Neuronal stem cell (in vitro differentiated cells): ENCODE results near the gene SALL4. TPM values are rescaled to one million over a fixed set of nuclear protein-coding genes. Genes with fewer than 3 reads are reported as not detected.

Experiments
- DNase-seq: peaks from one replicate; pipeline ENCODE4 v3.0.0-alpha.2; 2013; ENCODE audit warnings: low spot score
- H2AFZ ChIP-seq: one replicate; pipeline ENCODE4 v1.6.1; 2013; ENCODE audit warnings: mild to moderate bottlenecking, low read length, inconsistent platforms
- H2AK5ac ChIP-seq: 2 replicates; pipeline ENCODE4 v1.6.1; 2013; ENCODE audit warnings: low read depth, mild to moderate bottlenecking, inconsistent platforms, low read length, moderate library complexity, mixed read lengths
- H2BK120ac ChIP-seq: 2 replicates; pipeline ENCODE4 v1.6.1; 2013; ENCODE audit warnings: low read depth, mild to moderate bottlenecking, inconsistent platforms, low read length, moderate library complexity, mixed read lengths
- H2BK12ac ChIP-seq: one replicate; pipeline ENCODE4 v1.6.1; 2013; ENCODE audit warnings: low read length, inconsistent platforms
- H2BK15ac ChIP-seq: 2 replicates; pipeline ENCODE4 v1.6.1; 2013; ENCODE audit warnings: mild to moderate bottlenecking, low read length, inconsistent platforms, mixed read lengths
- H2BK5ac ChIP-seq: one replicate; pipeline ENCODE4 v1.6.1; 2013; ENCODE audit warnings: inconsistent platforms, mild to moderate bottlenecking, low read length, moderate library complexity
- H3K14ac ChIP-seq: one replicate; pipeline ENCODE4 v1.6.1; 2013; ENCODE audit warnings: low read length, inconsistent platforms
- H3K18ac ChIP-seq: 2 replicates; pipeline ENCODE4 v1.6.1; 2013; ENCODE audit warnings: low read length, inconsistent platforms
- H3K23ac ChIP-seq: 2 replicates; pipeline ENCODE4 v1.6.1; 2013; ENCODE audit warnings: low read depth, mild to moderate bottlenecking, mixed read lengths, low read length, inconsistent platforms; ENCODE audit not compliant: poor library complexity
- H3K27ac ChIP-seq: replicated peaks from 3 replicates; pipeline ENCODE4 v1.5.1; 2013; ENCODE audit warnings: low read length, inconsistent platforms
- H3K27me3 ChIP-seq, 3 experiments: 2 replicates each; pipeline ENCODE4 v1.6.1; 2013; ENCODE audit warnings: low read length in 3 of 3, mild to moderate bottlenecking in 2 of 3, inconsistent platforms in 1 of 3, low read depth in 1 of 3, mixed read lengths in 1 of 3, moderate library complexity in 1 of 3; ENCODE audit not compliant: control insufficient read depth in 3 of 3, insufficient read depth in 3 of 3
- H3K36me3 ChIP-seq, 2 donors: replicated peaks in 1 of 2; 2 replicates each; pipeline ENCODE4 v1.6.1; 2013; ENCODE audit warnings: low read length in 2 of 2; ENCODE audit not compliant: control insufficient read depth in 2 of 2, insufficient read depth in 2 of 2
- H3K4ac ChIP-seq: 2 replicates; pipeline ENCODE4 v1.6.1; 2013; ENCODE audit warnings: inconsistent platforms, mild to moderate bottlenecking, low read length, moderate library complexity
- H3K4me1 ChIP-seq, 2 donors: 1 replicate in 1 of 2; 2 replicates in 1 of 2; pipeline ENCODE4 v1.6.1; 2013; ENCODE audit warnings: low read length in 2 of 2, low read depth in 1 of 2; ENCODE audit not compliant: control insufficient read depth in 2 of 2, insufficient read depth in 1 of 2
- H3K4me2 ChIP-seq: one replicate; pipeline ENCODE4 v1.6.1; 2013; ENCODE audit warnings: mild to moderate bottlenecking, low read length, inconsistent platforms; ENCODE audit not compliant: insufficient read depth, poor library complexity, severe bottlenecking
- H3K4me3 ChIP-seq, 2 donors: 2 replicates each; pipeline ENCODE4 v1.5.1; 2013; ENCODE audit warnings: low read length in 2 of 2, mild to moderate bottlenecking in 2 of 2, inconsistent platforms in 1 of 2, moderate library complexity in 1 of 2
- H3K79me1 ChIP-seq: one replicate; pipeline ENCODE4 v1.6.1; 2013; ENCODE audit warnings: low read depth, mild to moderate bottlenecking, inconsistent platforms, low read length, moderate library complexity
- H3K9ac ChIP-seq: one replicate; pipeline ENCODE4 v1.6.1; 2013; ENCODE audit warnings: mild to moderate bottlenecking, low read depth, low read length, inconsistent platforms; ENCODE audit not compliant: poor library complexity
- H3K9me3 ChIP-seq, 2 donors: replicated peaks in 1 of 2; 2 replicates each; pipeline versions ENCODE3 to v1.6.1; 2013; ENCODE audit warnings: low read length in 2 of 2, mild to moderate bottlenecking in 2 of 2, inconsistent platforms in 1 of 2, low read depth in 1 of 2, mixed read lengths in 1 of 2, moderate library complexity in 1 of 2; ENCODE audit not compliant: control insufficient read depth in 2 of 2, insufficient read depth in 1 of 2
- H4K8ac ChIP-seq: one replicate; pipeline ENCODE4 v1.6.1; 2013; ENCODE audit warnings: low read depth, mild to moderate bottlenecking, inconsistent platforms, low read length, moderate library complexity
- H4K91ac ChIP-seq: one replicate; pipeline ENCODE4 v1.6.1; 2013; ENCODE audit warnings: low read length, low read depth, mild to moderate bottlenecking, inconsistent platforms; ENCODE audit not compliant: poor library complexity
- WGBS, 2 donors: extraction: QIAGEN DNeasy Blood & Tissue Kit; methylation state at CpG; one replicate each; pipeline ENCODE4 v1.1.7; 2013; ENCODE audit warnings: missing lambda C conversion rate in 2 of 2, mixed read lengths in 1 of 2; ENCODE audit not compliant: insufficient read length in 2 of 2, insufficient replicate concordance in 1 of 2; ENCODE audit errors: extremely low coverage in 2 of 2; 5-methylcytosine and 5-hydroxymethylcytosine counted together
- polyA plus RNA-seq, 2 experiments: library from polyadenylated mRNA; stranded (reverse); fragments of 200-250 nt; gene quantifications; one replicate each; pipeline ENCODE4 v1.2.3, GENCODE V29; 2013

SALL4 gene
- 109 TPM for polyA plus RNA-seq (2013, experiment 1 of 2)
- 114 TPM for polyA plus RNA-seq (2013, experiment 2 of 2)

DNA sequence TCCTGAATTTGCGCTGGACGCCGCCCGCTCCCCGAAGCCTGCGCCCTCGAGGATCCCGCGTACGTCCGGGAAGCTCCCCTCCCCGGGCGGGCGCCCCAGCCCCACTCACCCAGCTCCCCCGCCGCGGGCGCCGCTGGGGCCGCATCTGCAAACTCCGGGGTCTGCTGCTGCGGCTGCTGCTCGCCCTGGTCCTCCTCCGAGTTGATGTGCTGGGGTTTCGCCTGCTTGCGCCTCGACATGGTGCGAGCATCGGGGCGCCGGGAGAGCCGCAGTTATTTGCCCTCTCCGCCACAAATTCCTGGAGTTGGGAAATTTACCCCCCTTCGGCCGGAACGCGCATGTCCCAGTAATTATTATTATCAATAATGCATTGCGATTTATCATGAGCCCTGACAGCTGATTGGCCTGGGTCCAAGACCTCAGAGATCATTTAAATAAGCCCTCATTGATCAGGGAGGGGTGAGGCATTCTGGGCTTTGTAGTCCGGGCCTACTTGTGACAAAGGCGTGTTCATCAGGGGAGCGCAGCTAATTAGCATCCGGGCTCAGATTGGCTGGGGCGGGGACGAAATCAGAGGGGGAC lies at the start of gene SALL4:
Gene SALL4 (minus strand): TSS at position 352 of the 582 bp plus-strand sequence. CDS start 113 bp downstream, at position 239.
- no peak within 1 kb of the TSS for H3K4ac ChIP-seq
- H3K36me3 ChIP-seq = peaks cover 0 to 7% of the 10 kb centered on the region in 2 donors
- H3K4me2 ChIP-seq = peak within 1 kb of the TSS; percentile 74
- peak; percentile 92 for DNase-seq
- no peak within 1 kb of the TSS for H4K8ac ChIP-seq
- H3K14ac ChIP-seq = no peak within 1 kb of the TSS
- no peak within 1 kb of the TSS for H2BK12ac ChIP-seq
- peaks cover 3% of the 10 kb centered on the region for H3K79me1 ChIP-seq
- H3K9ac ChIP-seq = peak within 1 kb of the TSS; percentile 84
- H3K4me3 ChIP-seq = peak within 1 kb of the TSS; percentile 91 to 97
- H3K27ac ChIP-seq = peak within 1 kb of the TSS; percentile 94
- peaks cover 10 to 24% of the 10 kb centered on the region in 2 donors for H3K4me1 ChIP-seq
- peak within 1 kb of the TSS; percentile 99 for H2BK5ac ChIP-seq
- peak within 1 kb of the TSS; percentile 93 for H2BK15ac ChIP-seq
- peak within 1 kb of the TSS; percentile 85 for H2AFZ ChIP-seq
- WGBS, 2 donors = no CpG with 5 or more reads among the region's 44 CpGs
- no peaks in the 10 kb centered on the region for H3K9me3 ChIP-seq
- H2BK120ac ChIP-seq = peak within 1 kb of the TSS; percentile 98
- H3K27me3 ChIP-seq = no peaks in the 10 kb centered on the region
- peak within 1 kb of the TSS; percentile 100 for H3K18ac ChIP-seq
- H4K91ac ChIP-seq = no peak within 1 kb of the TSS
- peak within 1 kb of the TSS; percentile 95 for H2AK5ac ChIP-seq
- H3K23ac ChIP-seq = peak within 1 kb of the TSS; percentile 76

- no CpG with 5 or more reads among the region's 2 CpGs for WGBS, 2 donors
- Histone ChIP-seq H2BK5ac (no peak overlapping the region), H2AFZ (no peak overlapping the region), H3K4ac (no peak overlapping the region), H2AK5ac (no peak overlapping the region), H3K36me3 (no peaks in the 10 kb centered on the region), H3K27me3 (no peaks in the 10 kb centered on the region), H3K79me1 (no peaks in the 10 kb centered on the region), H3K18ac (no peak overlapping the region), H4K8ac (no peak overlapping the region), H3K9ac (no peak overlapping the region), H3K14ac (no peak overlapping the region), H3K4me1 (peaks cover 2 to 10% of the 10 kb centered on the region in 2 donors), H3K27ac (no peak overlapping the region), H2BK12ac (no peak overlapping the region), H3K9me3 (no peaks in the 10 kb centered on the region), H3K23ac (no peak overlapping the region), H4K91ac (no peak overlapping the region), H2BK120ac (no peak overlapping the region), H3K4me2 (no peak overlapping the region), H3K4me3 (no peak overlapping the region), H2BK15ac (no peak overlapping the region)
- DNase-seq = no peak
Measured at GRCh38 chr20:51848346-51848745, 46.0 kb upstream of the SALL4 start.

GRCh38 chr20:51840865-51841264 lies 38.5 kb upstream of the SALL4 start:
- Histone ChIP-seq H3K14ac (no peak overlapping the region), H2AK5ac (no peak overlapping the region), H3K36me3 (no peaks in the 10 kb centered on the region), H3K4me2 (no peak overlapping the region), H2BK5ac (no peak overlapping the region), H3K9ac (no peak overlapping the region), H2BK12ac (no peak overlapping the region), H3K4me1 (peaks cover 0 to 3% of the 10 kb centered on the region in 2 donors), H3K27ac (no peak overlapping the region), H3K4ac (no peak overlapping the region), H4K8ac (no peak overlapping the region), H2AFZ (peak overlapping the region; percentile 64), H3K23ac (no peak overlapping the region), H2BK120ac (no peak overlapping the region), H2BK15ac (no peak overlapping the region), H3K18ac (no peak overlapping the region), H3K9me3 (no peaks in the 10 kb centered on the region), H3K79me1 (no peaks in the 10 kb centered on the region), H4K91ac (no peak overlapping the region), H3K4me3 (no peak overlapping the region), H3K27me3 (no peaks in the 10 kb centered on the region)
- no peak for DNase-seq
- no CpG with 5 or more reads among the region's 5 CpGs for WGBS, 2 donors

DNA sequence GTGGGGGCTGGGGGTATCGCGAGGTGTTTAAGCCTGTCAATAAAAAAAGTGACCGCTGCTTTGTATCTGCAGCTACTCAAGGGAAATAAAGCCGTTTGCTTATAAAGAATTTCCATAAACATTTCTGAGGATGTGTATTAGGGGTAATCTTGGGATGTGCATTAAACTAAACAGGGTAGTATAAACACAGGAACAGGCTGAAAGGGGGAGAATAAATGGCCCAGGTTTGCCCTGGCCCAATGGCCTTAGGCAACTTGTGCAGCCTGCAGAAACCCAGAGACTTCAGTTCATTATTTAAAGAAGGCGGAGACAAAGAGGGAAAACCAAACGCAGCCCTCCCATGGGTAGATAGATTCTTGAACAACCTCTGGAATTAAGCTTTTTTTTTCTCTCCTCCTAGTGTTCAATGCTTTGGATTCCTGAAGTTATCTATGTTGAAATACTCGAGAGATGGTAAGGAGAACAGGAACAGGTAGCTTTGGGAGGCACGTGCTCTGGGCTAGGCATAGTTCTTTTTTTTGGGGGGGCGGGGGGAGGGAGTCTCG lies 35.6 kb upstream of the SALL4 start:
- no peak overlapping the region for H3K4me3 ChIP-seq
- H3K4me1 ChIP-seq = peaks cover 0 to 3% of the 10 kb centered on the region in 2 donors
- H3K36me3 ChIP-seq = no peaks in the 10 kb centered on the region
- no peak overlapping the region for H3K4ac ChIP-seq
- no peak overlapping the region for H3K14ac ChIP-seq
- no peaks in the 10 kb centered on the region for H3K27me3 ChIP-seq
- WGBS, 2 donors = no CpG with 5 or more reads among the region's 10 CpGs
- H2BK5ac ChIP-seq = no peak overlapping the region
- no peak overlapping the region for H3K9ac ChIP-seq
- no peak overlapping the region for H3K18ac ChIP-seq
- H4K8ac ChIP-seq = no peak overlapping the region
- H3K4me2 ChIP-seq = no peak overlapping the region
- no peak overlapping the region for H3K27ac ChIP-seq
- H2AFZ ChIP-seq = no peak overlapping the region
- no peak overlapping the region for H2AK5ac ChIP-seq
- no peak for DNase-seq
- no peaks in the 10 kb centered on the region for H3K9me3 ChIP-seq
- no peak overlapping the region for H2BK120ac ChIP-seq
- H2BK12ac ChIP-seq = no peak overlapping the region
- H3K23ac ChIP-seq = no peak overlapping the region
- H2BK15ac ChIP-seq = no peak overlapping the region
- no peaks in the 10 kb centered on the region for H3K79me1 ChIP-seq
- no peak overlapping the region for H4K91ac ChIP-seq
